HTR-8/SVneo (cell line): ENCODE results near the gene DNAJC9.

Experiments
- DNase-seq: peaks from one replicate; pipeline ENCODE4 v3.0.0; 2011; ENCODE audit warnings: low spot score, mixed read lengths; ENCODE audit not compliant: insufficient read length
- FAIRE-seq: peaks from 2 replicates; lab custom pipeline; 2011; peaks lifted over from hg19 to GRCh38; lab: Jason Lieb, UNC

DNAJC9 gene

GRCh38 chr10:73244866-73245477 lies 2.1 kb downstream of the DNAJC9 start:
- DNase-seq (no peak), FAIRE-seq (no peak)

GRCh38 chr10:73239908-73240307 lies 7.1 kb downstream of the DNAJC9 start:
- no peak for FAIRE-seq
- DNase-seq, result no peak

DNA sequence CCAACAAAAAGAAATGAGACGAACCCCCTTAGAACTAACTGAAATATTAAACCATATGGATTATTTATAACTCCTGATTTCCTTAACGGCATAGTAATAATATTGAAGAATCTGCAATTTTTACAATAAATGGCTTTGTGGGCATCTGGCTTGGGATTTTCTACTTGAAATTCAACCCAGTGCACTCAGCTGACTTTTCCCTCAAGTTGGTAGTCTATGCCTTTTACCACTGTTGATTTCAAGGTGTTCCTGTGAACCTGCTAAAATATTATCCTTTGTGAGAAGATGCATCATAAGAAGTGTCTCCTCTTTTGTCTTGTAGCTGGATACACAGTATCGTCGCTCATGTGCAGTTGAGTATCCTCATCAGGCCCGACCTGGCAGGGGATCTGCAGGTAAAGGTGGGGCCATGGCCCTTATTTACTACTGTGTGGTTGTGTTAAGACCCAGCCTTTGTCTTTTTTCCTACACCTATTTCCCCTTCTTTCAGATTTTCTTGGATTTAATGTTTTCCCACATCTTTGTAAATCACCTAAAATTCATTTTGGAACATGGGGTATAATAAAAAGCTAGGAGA lies 8.0 kb downstream of the DNAJC9 start:
- DNase-seq (no peak), FAIRE-seq (no peak)

GRCh38 chr10:73234695-73235094 lies 12.4 kb downstream of the DNAJC9 start:
- no peak for DNase-seq
- no peak for FAIRE-seq

DNA sequence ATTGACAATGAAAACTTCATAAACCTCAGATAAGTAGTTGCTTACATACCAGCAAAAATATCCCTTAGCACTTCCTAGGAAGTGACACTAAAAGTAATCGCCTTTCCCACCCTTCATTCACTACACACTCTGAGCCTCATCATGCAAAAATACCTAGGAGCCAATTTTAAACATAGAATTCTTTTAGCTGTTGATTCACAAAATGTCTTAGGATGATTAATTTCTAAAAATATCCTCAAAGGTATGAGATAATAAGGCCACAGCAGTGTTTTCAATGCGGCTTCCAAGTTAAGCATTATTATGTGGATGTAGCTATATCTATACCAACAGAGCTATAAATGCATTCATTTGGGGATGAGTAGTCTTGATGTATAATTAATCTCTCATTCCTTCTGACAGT lies 13.2 kb downstream of the DNAJC9 start:
- FAIRE-seq (no peak), DNase-seq (no peak)

GRCh38 chr10:73232887-73233286 lies 14.2 kb downstream of the DNAJC9 start:
- DNase-seq (no peak), FAIRE-seq (no peak)

GRCh38 chr10:73229567-73229966 lies 17.5 kb downstream of the DNAJC9 start:
- no peak for FAIRE-seq
- no peak for DNase-seq

DNA sequence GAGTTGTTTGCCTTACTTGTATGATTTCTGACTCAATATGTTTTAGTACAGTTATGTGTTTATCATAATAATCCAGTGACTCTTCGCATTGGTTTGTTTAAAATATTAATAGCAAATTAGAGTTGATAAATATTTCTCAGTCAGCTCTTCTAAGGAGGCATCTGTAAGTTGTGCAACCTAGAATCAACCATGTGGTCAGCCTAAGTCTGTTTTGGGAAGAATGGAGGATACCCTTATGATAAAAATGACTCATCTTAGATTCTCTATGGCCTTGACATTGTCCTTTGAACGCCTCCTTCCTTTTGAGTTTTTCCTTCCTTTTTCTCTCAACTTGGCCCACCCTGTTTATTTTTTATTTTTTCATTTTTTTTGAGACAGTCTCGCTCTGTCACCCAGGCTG lies 18.8 kb downstream of the DNAJC9 start:
- no peak for DNase-seq
- no peak for FAIRE-seq

- DNase-seq (no peak), FAIRE-seq (no peak)
Measured at GRCh38 chr10:73226663-73227062, 20.4 kb downstream of the DNAJC9 start.

GRCh38 chr10:73225518-73225917 lies 21.5 kb downstream of the DNAJC9 start:
- DNase-seq (no peak), FAIRE-seq (no peak)

DNA sequence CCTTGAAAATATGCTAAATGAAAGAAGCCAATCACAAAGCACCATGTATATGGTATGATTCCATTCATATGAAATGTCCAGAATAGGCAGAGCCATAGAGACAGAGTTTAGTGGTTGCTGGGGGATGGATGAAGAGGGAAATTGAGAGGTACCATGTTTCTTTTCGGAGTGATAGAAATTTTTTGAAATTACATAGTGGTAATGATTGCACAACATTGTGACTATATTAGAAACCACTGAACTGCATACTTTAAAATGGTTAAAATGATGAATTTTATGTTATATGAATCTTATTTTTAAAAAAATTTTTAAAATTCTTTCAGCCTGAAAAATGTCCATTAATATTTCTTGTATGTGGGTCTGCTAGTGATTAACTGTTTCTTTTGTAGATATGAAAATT lies 26.1 kb downstream of the DNAJC9 start:
- no peak for DNase-seq
- no peak for FAIRE-seq

DNA sequence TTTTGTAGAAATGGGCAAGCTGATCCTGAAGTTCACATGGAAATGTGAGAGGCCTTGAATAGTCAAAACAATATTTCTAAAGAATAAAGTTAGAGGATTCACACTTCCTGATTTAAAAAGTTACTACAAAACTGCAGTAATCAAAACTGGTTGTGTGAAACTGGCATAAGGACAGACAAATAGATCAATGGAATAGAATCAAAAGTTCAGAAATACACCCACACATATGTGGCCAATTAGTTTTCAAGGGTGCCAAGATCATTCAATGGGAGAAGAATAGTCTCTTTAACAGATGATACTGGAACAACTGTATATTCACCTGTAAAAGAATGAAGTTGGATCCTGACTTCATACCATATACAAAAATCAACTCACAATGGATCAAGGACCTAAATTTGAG lies 27.7 kb downstream of the DNAJC9 start:
- DNase-seq (no peak), FAIRE-seq (no peak)

- DNase-seq (peak; percentile 26), FAIRE-seq (no peak)
Measured at GRCh38 chr10:73218431-73219191, 28.4 kb downstream of the DNAJC9 start.

DNA sequence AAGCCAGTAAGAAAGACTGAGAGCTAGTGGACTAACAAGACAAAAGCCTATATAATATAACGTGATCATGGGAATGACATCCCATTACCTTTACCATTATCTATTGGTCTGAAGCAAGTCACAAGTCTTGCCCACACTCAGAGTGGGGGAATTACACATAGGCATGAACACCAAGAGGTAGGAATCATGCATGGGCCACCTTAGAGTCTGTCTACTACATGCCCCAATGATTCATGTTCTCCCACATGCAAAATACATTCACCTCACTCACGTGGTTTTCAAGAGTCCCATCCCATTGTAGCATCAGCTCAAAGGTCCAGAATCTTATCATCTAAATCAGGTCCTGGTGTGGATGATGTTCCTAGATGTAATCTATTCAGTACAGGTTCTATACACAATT lies 29.4 kb downstream of the DNAJC9 start:
- FAIRE-seq (no peak), DNase-seq (no peak)

GRCh38 chr10:73215749-73216148 lies 31.3 kb downstream of the DNAJC9 start:
- no peak for FAIRE-seq
- DNase-seq, result no peak

GRCh38 chr10:73211106-73211811 lies 35.8 kb downstream of the DNAJC9 start:
- DNase-seq (no peak), FAIRE-seq (no peak)

GRCh38 chr10:73210395-73211105 lies 36.5 kb downstream of the DNAJC9 start:
- FAIRE-seq, result no peak
- DNase-seq, result no peak

DNA sequence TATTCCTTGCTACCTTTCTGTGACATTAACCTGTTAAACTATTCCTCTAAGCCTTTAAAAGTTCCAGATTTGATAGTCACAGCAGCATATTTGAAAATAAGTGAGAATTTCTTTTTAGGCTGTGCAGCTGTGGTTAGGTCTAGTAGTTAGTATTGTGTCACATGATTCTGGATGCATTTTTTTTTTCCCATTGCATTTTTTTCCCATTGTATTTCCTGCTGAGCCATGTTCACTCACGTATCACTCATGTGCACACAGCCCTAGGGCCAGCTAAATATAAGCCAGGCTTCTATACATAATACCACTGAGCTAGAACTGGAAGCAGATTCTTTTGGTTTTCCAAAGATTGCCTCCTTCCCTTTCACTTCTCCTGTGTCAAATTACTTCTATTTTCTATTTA lies 37.4 kb downstream of the DNAJC9 start:
- FAIRE-seq (no peak), DNase-seq (no peak)

- DNase-seq (no peak), FAIRE-seq (no peak)
Measured at GRCh38 chr10:73207883-73208282, 39.2 kb downstream of the DNAJC9 start.

DNA sequence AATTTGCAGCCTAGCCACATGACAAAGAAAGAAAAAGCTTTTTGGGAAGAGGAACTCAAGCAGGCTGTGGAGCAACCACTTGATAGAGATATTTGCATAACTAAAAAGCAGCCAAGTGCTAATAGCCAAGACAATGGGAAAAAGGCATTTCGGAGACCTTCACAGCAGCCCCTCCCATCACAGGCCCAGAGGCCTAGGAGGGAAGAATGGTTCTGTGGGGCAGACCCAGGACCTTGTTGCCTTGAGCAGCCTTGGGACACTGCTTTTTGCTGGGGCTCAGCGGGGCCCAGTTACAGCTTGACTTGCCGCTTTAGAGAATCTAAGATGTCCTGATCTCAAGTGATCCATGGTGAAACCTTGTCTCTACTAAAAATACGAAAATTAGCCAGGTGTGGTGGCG lies 40.7 kb downstream of the DNAJC9 start:
- DNase-seq, result no peak
- no peak for FAIRE-seq
